Fibroblast of mammary gland (primary cell): ENCODE results near the gene NEU2.
"Not testable (repeated sequence)": the region's sequence is repeated elsewhere in the genome, so short reads cannot be mapped to it uniquely, and the experiment has no call there.

Experiments
- DNase-seq: peaks from one replicate; pipeline ENCODE4 v3.0.0-alpha.2; 2010; ENCODE audit warnings: low read depth
- H3K4me3 ChIP-seq: 2 replicates; pipeline ENCODE4 v1.5.1; 2011; ENCODE audit warnings: low read depth, mild to moderate bottlenecking, low read length, moderate library complexity; ENCODE audit not compliant: control insufficient read depth
- TF ChIP-seq, protein P1 (sequence below): conservative IDR thresholded peaks from 2 replicates; pipeline ENCODE4 v1.5.1; 2011; ENCODE audit warnings: low read depth, low read length, inconsistent platforms; ENCODE audit not compliant: control insufficient read depth, insufficient read depth

NEU2 gene

DNA sequence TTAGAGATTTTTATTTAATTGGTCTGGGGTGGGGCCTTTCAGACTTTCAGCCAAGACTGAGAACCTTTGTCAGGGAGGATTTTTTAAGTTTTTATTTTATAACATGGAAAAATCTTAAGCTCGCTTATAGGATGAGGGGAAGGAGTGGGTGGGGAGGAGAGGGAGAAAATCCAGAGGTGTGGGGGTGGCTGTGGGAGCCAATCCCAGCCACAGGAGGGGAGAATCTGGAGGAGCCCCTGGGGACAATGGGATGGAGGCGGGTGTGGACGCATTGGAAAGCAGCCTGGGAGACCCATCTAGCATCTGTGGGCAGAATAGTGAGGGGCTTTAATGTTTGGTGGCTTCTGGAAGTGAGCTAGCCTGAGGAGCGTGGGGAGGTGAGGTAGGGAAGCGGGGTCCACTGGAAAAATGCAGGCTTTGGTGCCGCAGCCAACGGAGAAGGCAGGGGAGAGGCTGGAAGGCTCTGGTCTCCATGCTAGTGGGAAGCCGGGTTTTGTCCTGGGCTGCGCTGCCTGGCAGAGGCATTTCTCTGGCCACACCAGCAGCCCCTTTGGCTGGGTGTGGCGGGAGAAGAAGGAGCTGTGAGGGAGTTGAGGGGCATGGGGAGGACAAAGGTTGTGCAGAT is 16.2 kb downstream of the NEU2 start:
- H3K4me3 ChIP-seq = no peak overlapping the region
- no peak for DNase-seq
- TF ChIP-seq, protein P1, sequence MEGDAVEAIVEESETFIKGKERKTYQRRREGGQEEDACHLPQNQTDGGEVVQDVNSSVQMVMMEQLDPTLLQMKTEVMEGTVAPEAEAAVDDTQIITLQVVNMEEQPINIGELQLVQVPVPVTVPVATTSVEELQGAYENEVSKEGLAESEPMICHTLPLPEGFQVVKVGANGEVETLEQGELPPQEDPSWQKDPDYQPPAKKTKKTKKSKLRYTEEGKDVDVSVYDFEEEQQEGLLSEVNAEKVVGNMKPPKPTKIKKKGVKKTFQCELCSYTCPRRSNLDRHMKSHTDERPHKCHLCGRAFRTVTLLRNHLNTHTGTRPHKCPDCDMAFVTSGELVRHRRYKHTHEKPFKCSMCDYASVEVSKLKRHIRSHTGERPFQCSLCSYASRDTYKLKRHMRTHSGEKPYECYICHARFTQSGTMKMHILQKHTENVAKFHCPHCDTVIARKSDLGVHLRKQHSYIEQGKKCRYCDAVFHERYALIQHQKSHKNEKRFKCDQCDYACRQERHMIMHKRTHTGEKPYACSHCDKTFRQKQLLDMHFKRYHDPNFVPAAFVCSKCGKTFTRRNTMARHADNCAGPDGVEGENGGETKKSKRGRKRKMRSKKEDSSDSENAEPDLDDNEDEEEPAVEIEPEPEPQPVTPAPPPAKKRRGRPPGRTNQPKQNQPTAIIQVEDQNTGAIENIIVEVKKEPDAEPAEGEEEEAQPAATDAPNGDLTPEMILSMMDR = no peak

DNA sequence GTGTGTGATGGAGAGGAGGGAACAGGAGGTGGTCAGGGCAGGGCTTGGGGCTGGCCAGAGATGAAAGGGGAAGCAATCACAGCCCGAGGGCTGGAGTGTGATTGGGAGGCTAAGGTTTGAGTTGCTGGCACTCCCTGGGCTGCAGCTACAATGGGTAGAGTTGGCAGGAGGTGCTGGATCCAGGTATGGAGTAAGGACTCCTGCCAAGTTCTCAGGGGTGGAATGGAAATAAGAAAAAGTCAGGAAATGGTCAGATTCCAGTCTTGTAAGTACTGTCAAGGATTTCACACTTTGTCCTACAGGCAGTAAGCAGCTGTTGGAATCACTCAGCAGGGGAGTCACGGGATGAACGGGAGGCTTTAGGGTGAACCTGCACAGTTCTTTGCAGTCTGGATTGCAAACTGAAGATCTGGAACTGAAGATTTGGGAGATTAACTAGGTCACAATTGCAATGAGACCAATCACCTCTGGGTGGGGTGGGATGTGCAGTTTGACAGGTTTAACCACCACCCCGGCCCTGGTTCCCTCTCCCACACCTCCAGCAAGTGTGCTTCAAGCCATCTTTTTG is 16.8 kb downstream of the NEU2 start:
- DNase-seq = no peak
- no peak overlapping the region for H3K4me3 ChIP-seq
- TF ChIP-seq, protein P1 = no peak

DNA sequence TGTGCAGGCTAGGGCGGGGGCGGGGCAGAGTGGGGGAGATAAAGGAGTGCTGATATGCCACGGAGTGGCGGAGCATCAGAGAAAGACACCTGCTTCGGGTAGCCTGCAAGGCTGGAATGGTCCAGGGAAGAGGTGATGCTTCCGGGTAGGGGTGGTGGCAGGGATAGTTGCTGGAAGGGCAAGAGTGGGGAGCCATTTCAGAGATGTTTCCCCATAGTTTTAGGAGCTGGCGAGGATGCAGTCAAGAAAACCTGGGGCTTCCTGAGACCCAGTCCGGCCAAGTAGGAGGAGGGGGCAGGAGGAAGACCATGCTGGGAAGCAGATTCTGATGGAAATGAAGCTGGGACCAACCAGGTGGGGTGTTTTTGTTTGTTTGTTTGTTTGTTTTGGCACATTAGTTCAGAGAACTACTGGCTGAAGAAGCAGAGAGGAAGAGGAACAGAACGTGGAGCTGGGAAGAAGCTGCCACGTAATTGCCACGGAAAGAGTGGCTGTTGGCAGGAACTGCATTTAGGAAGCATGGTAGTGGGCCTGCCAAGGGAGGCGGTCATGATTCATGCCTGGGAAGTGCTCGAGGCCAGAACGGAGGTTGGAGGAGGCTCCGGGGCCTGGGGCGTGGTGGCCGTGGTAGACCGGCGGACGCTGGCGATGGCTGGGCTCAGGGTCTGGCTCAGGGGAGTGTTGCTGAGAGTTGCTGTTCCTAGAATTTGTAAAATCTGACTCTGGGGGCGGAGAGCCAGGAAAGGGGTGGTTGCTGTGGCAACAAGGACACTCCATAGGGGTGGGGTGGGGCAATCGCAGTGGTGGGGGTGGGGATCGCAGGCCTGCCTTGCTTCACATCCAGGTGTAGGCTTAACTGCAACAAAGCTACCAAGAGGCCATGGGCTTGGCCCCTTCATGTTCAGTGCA is 19.0 kb downstream of the NEU2 start:
- TF ChIP-seq, protein P1 = no peak
- DNase-seq = peak; percentile 90
- H3K4me3 ChIP-seq = no peak overlapping the region

DNA sequence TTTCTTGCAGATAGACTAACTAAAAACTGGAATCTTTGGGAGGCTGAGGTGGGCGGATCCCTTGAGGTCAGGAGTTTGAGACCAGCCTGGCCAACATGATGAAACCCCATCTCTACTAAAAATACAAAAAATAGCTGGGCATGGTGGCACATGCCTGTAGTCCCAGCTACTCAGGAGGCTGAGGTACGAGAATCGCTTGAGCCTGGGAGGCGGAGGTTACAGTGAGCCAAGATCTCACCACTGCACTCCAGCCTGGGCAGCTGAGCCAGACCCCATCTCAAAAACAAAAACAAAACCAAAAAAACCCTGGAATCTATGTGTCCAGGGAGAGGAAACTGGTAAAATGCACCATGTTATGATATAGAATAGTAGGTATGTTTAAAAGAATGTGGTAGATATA is 20.0 kb downstream of the NEU2 start:
- DNase-seq, H3K4me3 ChIP-seq: not testable (repeated sequence)

DNA sequence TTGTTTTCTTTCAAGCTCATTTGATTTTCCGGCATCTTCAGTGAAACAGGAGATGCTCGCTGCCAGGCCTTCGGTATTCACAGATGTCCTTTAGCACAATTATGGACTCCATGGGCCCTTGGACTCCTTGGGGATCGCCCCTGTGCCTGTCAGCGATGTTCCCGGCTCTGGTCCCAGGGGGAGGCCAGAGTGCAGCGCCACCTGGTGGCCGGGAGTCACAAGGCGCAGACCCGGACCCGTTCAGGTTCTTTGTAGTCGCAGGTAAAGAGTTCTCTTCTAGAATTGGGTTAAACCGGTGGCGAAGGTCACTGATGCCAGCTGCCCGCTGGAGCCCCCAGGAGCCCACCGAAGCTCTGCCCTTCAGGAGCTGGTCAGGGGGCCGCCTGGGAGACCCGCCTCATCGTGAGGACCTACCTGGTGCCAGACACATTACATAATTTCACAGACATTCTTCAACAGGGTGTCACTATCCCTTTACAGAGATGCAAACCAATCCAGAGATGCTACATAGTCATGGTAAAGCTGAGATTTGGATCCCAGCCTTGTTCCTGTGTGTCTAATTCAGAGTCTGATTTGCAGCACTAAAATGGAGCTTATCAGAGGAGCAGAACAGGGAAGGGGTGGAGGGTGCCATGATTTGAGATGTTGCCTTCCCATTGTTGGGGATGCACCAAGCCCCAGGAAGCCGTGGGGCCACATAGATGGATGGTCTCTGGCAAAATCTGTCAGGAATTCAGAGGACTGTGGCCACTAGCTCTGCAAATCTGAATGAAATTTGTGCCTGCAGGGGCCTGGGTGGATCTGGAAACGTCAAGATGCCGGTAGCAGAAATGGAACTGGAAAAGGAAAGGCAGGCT is 21.7 kb downstream of the NEU2 start:
- no peak overlapping the region for H3K4me3 ChIP-seq
- TF ChIP-seq, protein P1 = peak; percentile 83
- DNase-seq = peak; percentile 38

DNA sequence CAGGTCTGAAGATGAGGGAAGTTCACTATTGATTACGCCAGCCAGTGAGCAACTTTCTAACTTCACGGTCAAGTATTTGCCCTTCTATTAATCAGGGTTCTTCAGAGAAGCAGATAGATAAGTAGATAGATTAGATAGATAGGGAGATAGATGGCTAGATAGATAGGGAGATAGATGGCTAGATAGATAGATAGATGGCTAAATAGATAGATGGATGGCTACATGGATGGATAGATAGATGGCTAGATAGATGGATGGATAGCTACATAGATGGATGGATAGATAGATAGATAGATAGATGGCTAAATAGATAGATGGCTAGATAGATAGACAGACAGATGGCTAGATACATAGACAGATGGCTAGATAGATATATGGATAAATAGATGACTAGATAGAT is 22.9 kb downstream of the NEU2 start:
- TF ChIP-seq, protein P1 = no peak
- DNase-seq = no peak
- H3K4me3 ChIP-seq = no peak overlapping the region
